ENCODE data around the gene MVP. TPM values are rescaled to one million over a fixed set of nuclear protein-coding genes. Genes with fewer than 3 reads are reported as not detected.

Gene MVP
- total and polyA plus RNA-seq, 8 donors = 12.5 to 280 (median 19.7) TPM

- no peak overlapping the region for H3K27ac ChIP-seq
- intact Hi-C loops (cut with DNase I) = loop anchor here in 1 of 2 donors (10.0 kb wide), 1 partner anchor 150 kb away; no protein-coding TSS in a partner anchor
- no peaks in the 10 kb centered on the region for H3K9me3 ChIP-seq
- H3K36me3 ChIP-seq = peaks cover 0 to 15% of the 10 kb centered on the region in 2 donors
- no peak for TF ChIP-seq CTCF (IDR thresholded peaks at IDR 0.05)
- H3K27me3 ChIP-seq = no peaks in the 10 kb centered on the region
- no peak overlapping the region for H3K4me3 ChIP-seq
- no peaks in the 10 kb centered on the region for H3K4me1 ChIP-seq
- ATAC-seq (no peak), DNase-seq (no peak)
Measured at GRCh38 chr16:29854520-29855100, 34.3 kb downstream of the MVP start.

- peaks cover 0 to 30% of the 10 kb centered on the region in 2 donors for H3K36me3 ChIP-seq
- ATAC-seq = no peak
- no peak overlapping the region for H3K4me3 ChIP-seq
Measured at GRCh38 chr16:29857133-29857760, 37.0 kb downstream of the MVP start.

GRCh38 chr16:29858149-29858849 lies 38.0 kb downstream of the MVP start:
- H3K36me3 ChIP-seq = peaks cover 0 to 30% of the 10 kb centered on the region in 2 donors
- peaks cover 9 to 19% of the 10 kb centered on the region in 2 donors for H3K4me1 ChIP-seq
- intact Hi-C loops (cut with DNase I) = loop anchor here in 1 of 2 donors (10.0 kb wide), 1 partner anchor 147 kb away; no protein-coding TSS in a partner anchor
- H3K4me3 ChIP-seq = no peak overlapping the region
- H3K27ac ChIP-seq = no peak overlapping the region
- DNase-seq (no peak), ATAC-seq (no peak)
- TF ChIP-seq CTCF (IDR thresholded peaks at IDR 0.05) = no peak
- no peaks in the 10 kb centered on the region for H3K27me3 ChIP-seq
- H3K9me3 ChIP-seq = no peaks in the 10 kb centered on the region

More at GRCh38 chr16:29857133-29857760, 37.0 kb downstream of the MVP start:
- no peak for DNase-seq
- Histone ChIP-seq H3K4me1 (peaks cover 9 to 16% of the 10 kb centered on the region in 2 donors), H3K27me3 (no peaks in the 10 kb centered on the region), H3K27ac (no peak overlapping the region), H3K9me3 (no peaks in the 10 kb centered on the region)
- no peak for TF ChIP-seq CTCF (IDR thresholded peaks at IDR 0.05)
- intact Hi-C loops (cut with DNase I) = loop anchor here in 1 of 2 donors (10.0 kb wide), 1 partner anchor 148 kb away; no protein-coding TSS in a partner anchor

- peaks cover 9 to 24% of the 10 kb centered on the region in 2 donors for H3K4me1 ChIP-seq
- H3K4me3 ChIP-seq = no peak overlapping the region
- ATAC-seq (no peak), DNase-seq (no peak)
- H3K27ac ChIP-seq = no peak overlapping the region
- H3K9me3 ChIP-seq = no peaks in the 10 kb centered on the region
- TF ChIP-seq CTCF (IDR thresholded peaks at IDR 0.05) = no peak
- H3K27me3 ChIP-seq = no peaks in the 10 kb centered on the region
- intact Hi-C loops (cut with DNase I) = loop anchor here in 1 of 2 donors (10.0 kb wide), 1 partner anchor 146 kb away; no protein-coding TSS in a partner anchor
- H3K36me3 ChIP-seq = peaks cover 0 to 30% of the 10 kb centered on the region in 2 donors
Measured at GRCh38 chr16:29858974-29859373, 38.7 kb downstream of the MVP start.

GRCh38 chr16:29860218-29860617 lies 40.0 kb downstream of the MVP start:
- no peaks in the 10 kb centered on the region for H3K9me3 ChIP-seq
- no peak overlapping the region for H3K4me3 ChIP-seq
- H3K27me3 ChIP-seq = no peaks in the 10 kb centered on the region
- H3K27ac ChIP-seq = no peak overlapping the region
- intact Hi-C loops (cut with DNase I) = loop anchor here in 1 of 2 donors (10.0 kb wide), 1 partner anchor 65 kb away; the partner anchor contains the start of gene KCTD13
- no peak for DNase-seq
- no peak for TF ChIP-seq CTCF (IDR thresholded peaks at IDR 0.05)
- H3K36me3 ChIP-seq = peaks cover 0 to 30% of the 10 kb centered on the region in 2 donors
- ATAC-seq = no peak
- peaks cover 9 to 24% of the 10 kb centered on the region in 2 donors for H3K4me1 ChIP-seq
